Activated CD8-positive, alpha-beta memory T cell treated with anti-CD3 and anti-CD28 coated beads, Interleukin-2, amount 10 ng/mL, durations not matched to agents 7 days and 5 days (primary cell): Measurements from ENCODE around the gene KIF19. TPM values are rescaled to one million over a fixed set of nuclear protein-coding genes. Genes with fewer than 3 reads are reported as not detected.
"Not testable (repeated sequence)": the region's sequence is repeated elsewhere in the genome, so short reads cannot be mapped to it uniquely, and the experiment has no call there.

ENCODE experiments used
- ATAC-seq: fragments of 150-1000 bp; cut with Tn5 transposase; one replicate; pipeline ENCODE4 v1.10.0; 2021; ENCODE audit warnings: moderate library complexity
- CTCF ChIA-PET: fragments of 350-600 bp; sonication (Branson Sonifier 250); formaldehyde crosslinking; loops from one replicate; lab custom pipeline; 2021; ENCODE audit warnings: antibody characterized with exemption; lab: Charles Lee
- DNase-seq: peaks from one replicate; pipeline ENCODE4 v3.0.0-alpha.2; 2020
- H3K27ac Mint-ChIP-seq: one replicate; pipeline ENCODE4 v1.8.0; 2021; ENCODE audit warnings: mild to moderate bottlenecking, mixed read lengths
- H3K27me3 Mint-ChIP-seq: one replicate; pipeline ENCODE4 v1.8.0; 2021; ENCODE audit warnings: mixed read lengths
- H3K36me3 Mint-ChIP-seq: one replicate; pipeline ENCODE4 v1.8.0; 2021; ENCODE audit warnings: mild to moderate bottlenecking, mixed read lengths
- H3K4me1 Mint-ChIP-seq: one replicate; pipeline ENCODE4 v1.8.0; 2021; ENCODE audit warnings: mixed read lengths
- H3K4me3 Mint-ChIP-seq: one replicate; pipeline ENCODE4 v1.8.0; 2021; ENCODE audit warnings: mild to moderate bottlenecking, moderate library complexity, mixed read lengths
- H3K9me3 Mint-ChIP-seq: one replicate; pipeline ENCODE4 v1.8.0; 2022; ENCODE audit warnings: low read depth, mixed read lengths
- total RNA-seq, 2 experiments: library from RNA; stranded (reverse); gene quantifications; one replicate each; pipeline ENCODE4 v1.2.3, GENCODE V29; 2021

KIF19 gene
- total RNA-seq, 2 experiments from 2014 or later, result 0.42 to 1.6 TPM

- no peak for ATAC-seq
- H3K36me3 Mint-ChIP-seq, result no peaks in the 10 kb centered on the region
- no peak overlapping the region for H3K27ac Mint-ChIP-seq
These were observed 66.8 kb downstream of the KIF19 start for GRCh38 chr17:74392848-74393247.

GRCh38 chr17:74393346-74393942 is 67.4 kb downstream of the KIF19 start:
- CTCF ChIA-PET, result interaction anchor here (1.2 to 3.4 kb wide), 5 partner anchors 8 to 140 kb away, joined by 3 to 23 read pairs (median 9); partner anchors contain the start of gene GPR142
- no peak for DNase-seq
- H3K4me1 Mint-ChIP-seq, result no peaks in the 10 kb centered on the region
- H3K4me3 Mint-ChIP-seq, result no peak overlapping the region
- no peaks in the 10 kb centered on the region for H3K36me3 Mint-ChIP-seq
- no peak for ATAC-seq
- no peaks in the 10 kb centered on the region for H3K9me3 Mint-ChIP-seq
- peaks cover 17% of the 10 kb centered on the region for H3K27me3 Mint-ChIP-seq
- H3K27ac Mint-ChIP-seq, result no peak overlapping the region

More at GRCh38 chr17:74392848-74393247, 66.8 kb downstream of the KIF19 start:
- CTCF ChIA-PET, result interaction anchor here (0.9 to 3.4 kb wide), 3 partner anchors 9 to 25 kb away, joined by 3 to 23 read pairs (median 9); partner anchors contain the start of gene GPR142
- Mint-ChIP-seq H3K4me1 (no peaks in the 10 kb centered on the region), H3K4me3 (no peak overlapping the region), H3K27me3 (peaks cover 17% of the 10 kb centered on the region), H3K9me3 (no peaks in the 10 kb centered on the region)
- DNase-seq, result no peak

- CTCF ChIA-PET, result interaction anchor here (1.2 to 2.3 kb wide), 4 partner anchors 9 to 139 kb away, joined by 3 to 9 read pairs (median 6); partner anchors contain the start of gene GPR142
- no peak overlapping the region for H3K4me3 Mint-ChIP-seq
- H3K9me3 Mint-ChIP-seq, result no peaks in the 10 kb centered on the region
- ATAC-seq (no peak), DNase-seq (no peak)
- H3K36me3 Mint-ChIP-seq, result no peaks in the 10 kb centered on the region
- no peaks in the 10 kb centered on the region for H3K4me1 Mint-ChIP-seq
- H3K27ac Mint-ChIP-seq, result no peak overlapping the region
- H3K27me3 Mint-ChIP-seq, result peaks cover 19% of the 10 kb centered on the region
These were observed 68.4 kb downstream of the KIF19 start for GRCh38 chr17:74394275-74394950.

GRCh38 chr17:74394977-74395376 is 69.0 kb downstream of the KIF19 start:
- Mint-ChIP-seq H3K4me1 (no peaks in the 10 kb centered on the region), H3K4me3 (no peak overlapping the region), H3K27ac (no peak overlapping the region), H3K36me3 (no peaks in the 10 kb centered on the region), H3K9me3 (no peaks in the 10 kb centered on the region), H3K27me3 (peaks cover 22% of the 10 kb centered on the region)
- DNase-seq, result no peak
- no peak for ATAC-seq
- CTCF ChIA-PET, result interaction anchor here (1.2 to 2.3 kb wide), 3 partner anchors 16 to 138 kb away, joined by 3 to 9 read pairs (median 9); partner anchors contain the start of gene GPR142

GRCh38 chr17:74396567-74396966 is 70.5 kb downstream of the KIF19 start:
- peaks cover 14% of the 10 kb centered on the region for H3K27me3 Mint-ChIP-seq
- CTCF ChIA-PET, result no interaction called here
- no peak overlapping the region for H3K27ac Mint-ChIP-seq

GRCh38 chr17:74402048-74402447 is 76.0 kb downstream of the KIF19 start:
- CTCF ChIA-PET, result interaction anchor here (0.7 kb wide), 1 partner anchor 10 kb away, joined by 3 read pairs; no protein-coding TSS in a partner anchor
- no peak overlapping the region for H3K27ac Mint-ChIP-seq
- no peak for DNase-seq
- no peaks in the 10 kb centered on the region for H3K9me3 Mint-ChIP-seq
- peaks cover 15% of the 10 kb centered on the region for H3K27me3 Mint-ChIP-seq
- H3K4me1 Mint-ChIP-seq, result no peaks in the 10 kb centered on the region
- ATAC-seq, result no peak
- H3K4me3 Mint-ChIP-seq, result no peak overlapping the region
- H3K36me3 Mint-ChIP-seq, result no peaks in the 10 kb centered on the region

More at GRCh38 chr17:74396567-74396966, 70.5 kb downstream of the KIF19 start:
- no peak for DNase-seq
- Mint-ChIP-seq H3K4me1 (no peaks in the 10 kb centered on the region), H3K36me3 (no peaks in the 10 kb centered on the region), H3K9me3 (no peaks in the 10 kb centered on the region), H3K4me3 (no peak overlapping the region)
- no peak for ATAC-seq

GRCh38 chr17:74403512-74404137 is 77.6 kb downstream of the KIF19 start:
- DNase-seq, result no peak
- Mint-ChIP-seq H3K4me3 (no peak overlapping the region), H3K36me3 (no peaks in the 10 kb centered on the region), H3K27ac (no peak overlapping the region), H3K4me1 (no peaks in the 10 kb centered on the region), H3K9me3 (no peaks in the 10 kb centered on the region), H3K27me3 (peaks cover 15% of the 10 kb centered on the region)
- CTCF ChIA-PET, result no interaction called here
- ATAC-seq, result no peak

- H3K27me3 Mint-ChIP-seq, result peaks cover 14% of the 10 kb centered on the region
- ATAC-seq (no peak), DNase-seq (no peak)
- CTCF ChIA-PET, result no interaction called here
- H3K36me3 Mint-ChIP-seq, result no peaks in the 10 kb centered on the region
- H3K27ac Mint-ChIP-seq, result no peak overlapping the region
- no peaks in the 10 kb centered on the region for H3K4me1 Mint-ChIP-seq
- H3K4me3 Mint-ChIP-seq, result no peak overlapping the region
- no peaks in the 10 kb centered on the region for H3K9me3 Mint-ChIP-seq
These were observed 78.2 kb downstream of the KIF19 start for GRCh38 chr17:74404218-74404617.

GRCh38 chr17:74404789-74405188 is 78.8 kb downstream of the KIF19 start:
- H3K9me3 Mint-ChIP-seq, result no peaks in the 10 kb centered on the region
- no peaks in the 10 kb centered on the region for H3K36me3 Mint-ChIP-seq
- CTCF ChIA-PET, result interaction anchor here (1.1 kb wide), 1 partner anchor 36 kb away, joined by 3 read pairs; no protein-coding TSS in a partner anchor
- no peak overlapping the region for H3K4me3 Mint-ChIP-seq
- no peak for ATAC-seq
- H3K27me3 Mint-ChIP-seq, result peaks cover 9% of the 10 kb centered on the region
- no peak overlapping the region for H3K27ac Mint-ChIP-seq
- H3K4me1 Mint-ChIP-seq, result no peaks in the 10 kb centered on the region
- no peak for DNase-seq

GRCh38 chr17:74405311-74405710 is 79.3 kb downstream of the KIF19 start:
- CTCF ChIA-PET, result interaction anchor here (1.1 kb wide), 1 partner anchor 37 kb away, joined by 3 read pairs; no protein-coding TSS in a partner anchor
- H3K27ac Mint-ChIP-seq, H3K9me3 Mint-ChIP-seq, H3K27me3 Mint-ChIP-seq, H3K4me1 Mint-ChIP-seq, ATAC-seq, H3K36me3 Mint-ChIP-seq, DNase-seq, H3K4me3 Mint-ChIP-seq: not testable (repeated sequence)

Other genes starting within 250 kb of the KIF19 start
- 100 to 1,000 TPM; 921 to 988 TPM for gene RPL38, start 122.5 kb upstream of the KIF19 start, total RNA-seq
- 10 to 100 TPM in 1 of 2 experiments, 1 to 10 TPM in 1; 7.1 to 12.8 TPM for gene TTYH2, start 112.7 kb upstream of the KIF19 start, total RNA-seq
- gene DNAI2, start 52.0 kb upstream of the KIF19 start, total RNA-seq, result 1 to 10 TPM in 1 of 2 experiments, under 1 TPM in 1; 0.35 to 1.3 TPM
- gene BTBD17, start 35.6 kb downstream of the KIF19 start, total RNA-seq, result not detected
- not detected for gene GPR142, start 41.3 kb downstream of the KIF19 start, total RNA-seq
- not detected for gene GPRC5C, start 105.9 kb downstream of the KIF19 start, total RNA-seq
- gene CD300A, start 140.4 kb downstream of the KIF19 start, total RNA-seq, result 10 to 100 TPM in 1 of 2 experiments, 1 to 10 TPM in 1; 2.0 to 15.8 TPM
- gene CD300LB, start 205.2 kb downstream of the KIF19 start, total RNA-seq, result not detected
- gene CD300C, start 219.9 kb downstream of the KIF19 start, total RNA-seq, result 1 to 10 TPM in 1 of 2 experiments, under 1 TPM in 1; 0.56 to 1.5 TPM
- gene CD300H, start 241.3 kb downstream of the KIF19 start, total RNA-seq, result not detected